Measurements from ENCODE around the gene KHDC4.
A peak's percentile ranks its signal among the peaks of the same experiment; 100 is the strongest.

The KHDC4 gene

DNA sequence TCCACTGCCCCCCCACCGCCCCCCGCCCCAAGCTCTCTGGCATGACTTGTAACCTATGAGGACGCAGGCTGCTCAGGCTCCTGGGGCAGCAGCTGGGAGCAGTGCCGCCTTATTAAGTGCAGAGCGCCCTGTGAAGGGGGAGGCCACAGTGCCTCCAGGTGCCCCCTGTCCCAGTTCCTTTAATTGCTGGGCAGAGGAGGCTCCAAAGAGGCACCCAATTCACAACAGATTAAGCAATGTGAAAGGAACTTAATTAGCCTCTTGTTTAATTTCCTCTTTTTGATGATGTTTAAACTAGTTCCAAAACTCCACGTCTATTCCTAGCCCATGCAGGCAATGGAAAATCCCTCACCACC is 10.2 kb upstream of the KHDC4 start:
- Histone ChIP-seq H3K4me1 (peaks cover 15% of the 10 kb centered on the region), H3K9me3 (no peaks in the 10 kb centered on the region), H3K36me3 (no peaks in the 10 kb centered on the region), H3K4me3 (ENCODE audit: low read depth, low read length) (no peak overlapping the region), H3K27me3 (no peaks in the 10 kb centered on the region)
- no peak for DNase-seq
- TF ChIP-seq, protein P1, sequence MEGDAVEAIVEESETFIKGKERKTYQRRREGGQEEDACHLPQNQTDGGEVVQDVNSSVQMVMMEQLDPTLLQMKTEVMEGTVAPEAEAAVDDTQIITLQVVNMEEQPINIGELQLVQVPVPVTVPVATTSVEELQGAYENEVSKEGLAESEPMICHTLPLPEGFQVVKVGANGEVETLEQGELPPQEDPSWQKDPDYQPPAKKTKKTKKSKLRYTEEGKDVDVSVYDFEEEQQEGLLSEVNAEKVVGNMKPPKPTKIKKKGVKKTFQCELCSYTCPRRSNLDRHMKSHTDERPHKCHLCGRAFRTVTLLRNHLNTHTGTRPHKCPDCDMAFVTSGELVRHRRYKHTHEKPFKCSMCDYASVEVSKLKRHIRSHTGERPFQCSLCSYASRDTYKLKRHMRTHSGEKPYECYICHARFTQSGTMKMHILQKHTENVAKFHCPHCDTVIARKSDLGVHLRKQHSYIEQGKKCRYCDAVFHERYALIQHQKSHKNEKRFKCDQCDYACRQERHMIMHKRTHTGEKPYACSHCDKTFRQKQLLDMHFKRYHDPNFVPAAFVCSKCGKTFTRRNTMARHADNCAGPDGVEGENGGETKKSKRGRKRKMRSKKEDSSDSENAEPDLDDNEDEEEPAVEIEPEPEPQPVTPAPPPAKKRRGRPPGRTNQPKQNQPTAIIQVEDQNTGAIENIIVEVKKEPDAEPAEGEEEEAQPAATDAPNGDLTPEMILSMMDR (IDR thresholded peaks at IDR 0.05; ENCODE audit: low read depth, low read length) = no peak

DNA sequence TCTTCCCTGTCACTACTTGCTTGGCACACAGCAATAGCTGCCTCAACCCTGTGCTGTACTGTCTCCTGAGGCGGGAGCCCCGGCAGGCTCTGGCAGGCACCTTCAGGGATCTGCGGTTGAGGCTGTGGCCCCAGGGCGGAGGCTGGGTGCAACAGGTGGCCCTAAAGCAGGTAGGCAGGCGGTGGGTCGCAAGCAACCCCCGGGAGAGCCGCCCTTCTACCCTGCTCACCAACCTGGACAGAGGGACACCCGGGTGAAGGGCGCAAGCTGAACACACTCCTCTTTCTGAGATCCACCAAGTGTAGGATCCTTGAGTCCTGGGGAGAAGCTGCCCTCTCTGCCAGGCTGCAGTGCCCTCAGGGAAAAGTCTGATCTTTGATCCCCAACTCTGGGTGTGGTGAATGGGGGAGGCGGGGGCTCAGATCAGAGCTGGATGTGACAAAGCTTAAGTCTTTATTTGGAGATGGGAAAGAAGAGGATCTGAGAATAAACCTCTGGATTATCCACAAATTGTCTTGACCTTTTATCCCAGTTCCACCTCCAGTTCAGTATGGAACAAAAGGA is 8.4 kb upstream of the KHDC4 start:
- Histone ChIP-seq H3K36me3 (no peaks in the 10 kb centered on the region), H3K4me3 (ENCODE audit: low read depth, low read length) (no peak overlapping the region), H3K4me1 (peaks cover 15% of the 10 kb centered on the region), H3K9me3 (no peaks in the 10 kb centered on the region), H3K27me3 (no peaks in the 10 kb centered on the region)
- no peak for DNase-seq
- TF ChIP-seq, protein P1 (IDR thresholded peaks at IDR 0.05; ENCODE audit: low read depth, low read length) = no peak

DNA sequence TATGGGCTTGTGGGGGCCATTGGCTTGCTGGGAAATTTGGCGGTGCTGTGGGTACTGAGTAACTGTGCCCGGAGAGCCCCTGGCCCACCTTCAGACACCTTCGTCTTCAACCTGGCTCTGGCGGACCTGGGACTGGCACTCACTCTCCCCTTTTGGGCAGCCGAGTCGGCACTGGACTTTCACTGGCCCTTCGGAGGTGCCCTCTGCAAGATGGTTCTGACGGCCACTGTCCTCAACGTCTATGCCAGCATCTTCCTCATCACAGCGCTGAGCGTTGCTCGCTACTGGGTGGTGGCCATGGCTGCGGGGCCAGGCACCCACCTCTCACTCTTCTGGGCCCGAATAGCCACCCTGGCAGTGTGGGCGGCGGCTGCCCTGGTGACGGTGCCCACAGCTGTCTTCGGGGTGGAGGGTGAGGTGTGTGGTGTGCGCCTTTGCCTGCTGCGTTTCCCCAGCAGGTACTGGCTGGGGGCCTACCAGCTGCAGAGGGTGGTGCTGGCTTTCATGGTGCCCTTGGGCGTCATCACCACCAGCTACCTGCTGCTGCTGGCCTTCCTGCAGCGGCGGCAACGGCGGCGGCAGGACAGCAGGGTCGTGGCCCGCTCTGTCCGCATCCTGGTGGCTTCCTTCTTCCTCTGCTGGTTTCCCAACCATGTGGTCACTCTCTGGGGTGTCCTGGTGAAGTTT is 7.8 kb upstream of the KHDC4 start:
- no peak overlapping the region for H3K4me3 ChIP-seq (ENCODE audit: low read depth, low read length)
- peaks cover 15% of the 10 kb centered on the region for H3K4me1 ChIP-seq
- H3K27me3 ChIP-seq = no peaks in the 10 kb centered on the region
- no peak for DNase-seq
- H3K36me3 ChIP-seq = no peaks in the 10 kb centered on the region
- TF ChIP-seq, protein P1 (IDR thresholded peaks at IDR 0.05; ENCODE audit: low read depth, low read length) = no peak
- H3K9me3 ChIP-seq = no peaks in the 10 kb centered on the region

DNA sequence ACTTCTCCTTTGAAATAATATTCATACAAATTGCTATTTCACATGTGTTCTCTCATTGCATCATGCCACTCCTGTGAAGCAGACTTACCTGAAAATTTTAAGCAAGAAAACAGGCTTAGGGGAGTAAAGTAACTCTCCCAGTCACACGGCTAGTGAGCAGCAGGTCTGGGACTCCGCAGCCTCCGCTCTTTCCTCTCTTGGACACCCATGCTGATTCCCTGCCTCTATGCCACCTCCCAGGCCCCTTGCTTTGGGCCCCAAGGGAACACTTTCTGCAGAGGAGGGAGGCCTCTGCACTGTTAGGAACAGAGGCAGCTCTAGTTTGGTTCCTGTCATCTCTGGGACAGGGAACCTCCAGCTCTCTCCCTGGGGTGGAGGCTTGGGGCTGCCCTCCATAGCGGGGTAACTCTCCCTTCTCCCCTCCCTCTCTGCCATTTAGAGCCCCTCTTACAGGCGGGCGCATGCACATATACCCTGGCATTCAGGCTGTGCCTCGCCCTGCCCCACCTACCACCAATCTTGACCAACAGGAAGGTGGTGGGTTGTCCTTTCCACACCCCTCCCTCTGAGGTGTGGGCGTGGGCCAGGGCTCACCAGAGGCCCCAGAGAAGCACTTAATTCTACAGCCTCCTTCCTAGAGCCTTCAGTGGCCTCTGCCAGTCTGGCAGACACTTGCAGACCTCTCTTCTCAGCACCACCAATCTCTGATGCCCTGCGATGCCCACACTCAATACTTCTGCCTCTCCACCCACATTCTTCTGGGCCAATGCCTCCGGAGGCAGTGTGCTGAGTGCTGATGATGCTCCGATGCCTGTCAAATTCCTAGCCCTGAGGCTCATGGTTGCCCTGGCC is 7.0 kb upstream of the KHDC4 start, which contains the start of gene RXFP4:
TSS of gene RXFP4 (plus strand) at position 646 of the 852 bp plus-strand sequence. CDS start at position 718, 72 bp downstream.
- DNase-seq = peak; percentile 37
- no peak within 1 kb of the TSS for H3K4me3 ChIP-seq (ENCODE audit: low read depth, low read length)
- H3K27me3 ChIP-seq = no peaks in the 10 kb centered on the region
- peaks cover 15% of the 10 kb centered on the region for H3K4me1 ChIP-seq
- no peaks in the 10 kb centered on the region for H3K9me3 ChIP-seq
- TF ChIP-seq, protein P1 (IDR thresholded peaks at IDR 0.05; ENCODE audit: low read depth, low read length) = no peak
- no peaks in the 10 kb centered on the region for H3K36me3 ChIP-seq

DNA sequence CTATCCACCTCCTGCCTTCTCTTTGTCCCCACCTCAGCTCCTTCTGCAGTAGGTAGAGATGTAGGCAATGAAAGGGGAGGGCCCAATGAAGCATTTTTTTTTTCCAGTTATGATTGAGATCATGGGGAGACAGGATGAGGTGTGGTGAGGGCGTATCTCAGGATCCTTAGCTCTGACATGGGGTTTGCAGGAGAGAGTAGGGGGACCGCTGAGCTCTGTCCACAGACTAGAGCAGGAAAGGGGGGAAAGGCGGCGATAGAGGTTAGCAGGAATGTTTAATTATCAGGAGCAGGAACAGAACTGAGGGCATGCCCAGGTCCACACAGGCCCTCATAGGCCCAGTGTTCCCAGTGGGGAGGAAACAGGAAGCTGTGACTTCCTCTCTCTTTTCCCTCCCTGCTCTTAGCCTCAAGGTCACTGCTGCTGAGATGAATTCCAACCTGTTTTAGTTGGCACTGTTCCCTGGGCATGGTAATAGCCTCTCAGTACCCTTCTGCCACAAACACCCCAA is 6.3 kb upstream of the KHDC4 start:
- H3K4me1 ChIP-seq = peaks cover 15% of the 10 kb centered on the region
- H3K27me3 ChIP-seq = no peaks in the 10 kb centered on the region
- no peaks in the 10 kb centered on the region for H3K9me3 ChIP-seq
- H3K4me3 ChIP-seq (ENCODE audit: low read depth, low read length) = no peak overlapping the region
- DNase-seq = peak; percentile 36
- H3K36me3 ChIP-seq = no peaks in the 10 kb centered on the region
- TF ChIP-seq, protein P1 (IDR thresholded peaks at IDR 0.05; ENCODE audit: low read depth, low read length) = no peak

All from BE2C (cell line).